GM15510 (cell line): ENCODE measurements around the gene RASSF1.

ENCODE experiments used
- POLR2A ChIP-seq: IDR thresholded peaks from 3 replicates; pipeline ENCODE4 v1.6.1; 2011; ENCODE audit warnings: borderline replicate concordance; ENCODE audit not compliant: insufficient read length; ENCODE audit errors: extremely low read depth

Gene RASSF1

DNA sequence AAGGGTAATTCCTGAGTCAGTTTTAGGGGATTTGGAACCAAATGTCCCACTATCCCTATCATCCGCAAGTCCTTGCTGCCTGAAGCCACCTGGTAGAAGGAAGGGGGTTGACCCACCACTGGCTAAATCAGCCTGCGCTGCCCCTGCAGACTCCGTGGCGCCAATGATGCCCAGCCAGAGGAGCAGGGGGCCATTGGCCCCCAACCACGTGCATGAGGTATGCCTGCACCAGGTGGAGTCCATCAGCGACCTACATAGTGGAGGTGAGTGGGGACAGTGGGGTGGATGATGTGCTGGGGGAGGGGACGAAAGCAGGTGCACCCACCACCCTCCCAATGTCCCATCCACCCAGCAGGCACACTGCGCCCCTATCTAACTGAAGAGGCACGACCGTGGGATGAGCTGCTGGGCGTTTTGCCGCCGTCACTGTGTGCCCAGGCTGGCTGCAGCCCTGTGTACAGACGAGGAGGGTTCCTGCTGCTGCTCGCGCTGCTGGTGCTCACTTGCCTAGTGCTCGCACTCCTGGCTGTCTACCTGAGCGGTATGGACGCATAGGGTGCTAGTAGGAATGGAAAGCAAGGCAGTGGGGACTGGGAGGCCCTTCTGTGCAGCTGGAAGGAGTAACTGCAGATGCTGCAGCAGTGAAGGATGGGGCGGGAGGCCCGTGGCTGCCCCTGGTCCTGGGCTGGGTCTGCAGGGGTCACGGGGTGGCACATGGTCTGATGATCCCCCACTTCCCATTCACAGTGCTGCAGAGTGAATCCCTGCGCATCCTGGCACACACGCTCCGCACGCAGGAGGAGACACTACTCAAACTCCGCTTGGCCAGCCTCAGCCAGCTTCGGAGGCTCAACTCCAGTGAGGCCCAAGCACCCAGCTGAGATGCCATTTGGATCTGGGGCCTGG is 54.1 kb downstream of the RASSF1 start:
- TF ChIP-seq POLR2A = no peak
